ENCODE data around the gene WWOX.

DNA sequence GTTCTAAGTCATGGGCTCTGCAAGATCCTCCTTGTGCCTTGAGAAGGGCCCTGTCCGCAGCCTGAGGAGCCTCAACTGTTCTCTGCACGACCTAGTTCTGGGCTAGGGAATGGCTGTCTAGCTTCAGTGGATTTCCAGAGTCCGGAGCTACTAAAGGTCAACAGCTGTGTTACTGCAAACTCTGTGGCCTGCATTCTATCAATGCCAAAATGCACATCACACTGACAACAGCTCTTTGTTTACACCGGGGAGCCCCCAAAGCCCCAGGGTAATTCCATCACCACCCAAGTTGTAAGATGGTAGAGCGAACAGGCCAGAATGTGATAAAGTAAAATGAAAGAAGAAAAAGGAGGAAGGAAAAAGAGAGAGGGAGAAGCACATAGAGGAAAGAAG lies 890.9 kb downstream of the WWOX start:
- TF ChIP-seq, protein P1, sequence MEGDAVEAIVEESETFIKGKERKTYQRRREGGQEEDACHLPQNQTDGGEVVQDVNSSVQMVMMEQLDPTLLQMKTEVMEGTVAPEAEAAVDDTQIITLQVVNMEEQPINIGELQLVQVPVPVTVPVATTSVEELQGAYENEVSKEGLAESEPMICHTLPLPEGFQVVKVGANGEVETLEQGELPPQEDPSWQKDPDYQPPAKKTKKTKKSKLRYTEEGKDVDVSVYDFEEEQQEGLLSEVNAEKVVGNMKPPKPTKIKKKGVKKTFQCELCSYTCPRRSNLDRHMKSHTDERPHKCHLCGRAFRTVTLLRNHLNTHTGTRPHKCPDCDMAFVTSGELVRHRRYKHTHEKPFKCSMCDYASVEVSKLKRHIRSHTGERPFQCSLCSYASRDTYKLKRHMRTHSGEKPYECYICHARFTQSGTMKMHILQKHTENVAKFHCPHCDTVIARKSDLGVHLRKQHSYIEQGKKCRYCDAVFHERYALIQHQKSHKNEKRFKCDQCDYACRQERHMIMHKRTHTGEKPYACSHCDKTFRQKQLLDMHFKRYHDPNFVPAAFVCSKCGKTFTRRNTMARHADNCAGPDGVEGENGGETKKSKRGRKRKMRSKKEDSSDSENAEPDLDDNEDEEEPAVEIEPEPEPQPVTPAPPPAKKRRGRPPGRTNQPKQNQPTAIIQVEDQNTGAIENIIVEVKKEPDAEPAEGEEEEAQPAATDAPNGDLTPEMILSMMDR (IDR thresholded peaks at IDR 0.05 in 8 of 11, conservative IDR thresholded peaks at IDR 0.05 in 3 of 11), result no peak
- TF ChIP-seq POLR2A (IDR thresholded peaks at IDR 0.05), result no peak
